K562 (cell line): ENCODE data around the gene PCSK6. TPM values are rescaled to one million over a fixed set of nuclear protein-coding genes. Genes with fewer than 3 reads are reported as not detected.

Experiments used
- BRF2 ChIP-seq: IDR thresholded peaks from 3 replicates; pipeline ENCODE4 v1.6.1; 2011; ENCODE audit warnings: borderline replicate concordance, mild to moderate bottlenecking; ENCODE audit not compliant: insufficient read length, insufficient read depth
- CLOCK ChIP-seq: fragments of 250-450 bp; sonication (Bioruptor Pico); IDR thresholded peaks from 2 replicates; pipeline ENCODE4 v1.4.0; 2020; ENCODE audit warnings: mild to moderate bottlenecking, moderate library complexity, borderline replicate concordance
- E2F4 ChIP-seq: sonication (generic); formaldehyde crosslinking; IDR thresholded peaks from 2 replicates; pipeline ENCODE4 v1.8.0; 2022; ENCODE audit warnings: mild to moderate bottlenecking, low read depth, missing genetic modification reagents
- KDM5B ChIP-seq: fragments of 200-600 bp; sonication (generic); IDR thresholded peaks from 2 replicates; pipeline ENCODE4 v1.6.1; 2012; ENCODE audit warnings: low read depth, mild to moderate bottlenecking, moderate library complexity, low read length, control low read depth, inconsistent platforms; ENCODE audit not compliant: insufficient replicate concordance
- RBM15 ChIP-seq: fragments of 200-400 bp; formaldehyde crosslinking; IDR thresholded peaks from 2 replicates; pipeline ENCODE4 v1.6.1; 2018; ENCODE audit warnings: mild to moderate bottlenecking, low read length, moderate library complexity; ENCODE audit not compliant: insufficient read depth
- TEAD4 ChIP-seq, 2 experiments: sonication (generic) in 1 of 2; formaldehyde crosslinking in 1 of 2; IDR thresholded peaks; 2 replicates each; pipeline versions ENCODE4 v1.6.1 to v1.8.0; 2012 to 2022; ENCODE audit warnings: borderline replicate concordance in 1 of 2, inconsistent platforms in 1 of 2, low read length in 1 of 2, mild to moderate bottlenecking in 1 of 2, missing genetic modification reagents in 1 of 2
- TSC22D4 ChIP-seq: fragments of 450-650 bp; IDR thresholded peaks from 2 replicates; pipeline ENCODE4 v1.6.1; 2016; ENCODE audit warnings: missing genetic modification characterization, missing biosample characterization, control low read depth
- polyA plus RNA-seq, 8 experiments: library from polyadenylated mRNA; depleted of rRNA in 4 of 8; stranded (reverse) in 5 of 8; unstranded in 3 of 8; fragments of >200 nt; fragmentation: Nextera tagmentation in 2 of 8; fragmentation: Illumina TruSeq in 1 of 8; extraction: Ambion mirVana in 2 of 8; extraction: Trizol in 1 of 8; gene quantifications; 2 replicates each; pipeline versions ENCODE4 v1.2.1 to v1.2.3, GENCODE V29; 2011 to 2014; ENCODE audit warnings: inconsistent platforms in 1 of 8, missing spikeins in 1 of 8
- total RNA-seq, 7 experiments: library from RNA; depleted of rRNA in 6 of 7; stranded (reverse); fragments of >200 nt in 6 of 7; fragmentation: Illumina TruSeq in 2 of 7; extraction: Trizol in 2 of 7; gene quantifications; 2 replicates each; pipeline versions ENCODE4 v1.2.1 to v1.2.3, GENCODE V29; 2011 to 2021; ENCODE audit warnings: low replicate concordance in 1 of 7

The PCSK6 gene
- total and polyA plus RNA-seq, 9 of the 15 experiments (the other 6 are each of a cell fraction or from before 2014, with no cell fraction given) = 2.2 to 32.6 (median 14.5) TPM

GRCh38 chr15:101368861-101369642, 120.5 kb downstream of the PCSK6 start (continued):
- TF ChIP-seq CLOCK (CRISPR knock-in tag) = no peak
- no peak for TF ChIP-seq TSC22D4 (tag)
- no peak for TF ChIP-seq KDM5B
- TF ChIP-seq BRF2 = no peak
- TF ChIP-seq RBM15 = no peak
- no peak for TF ChIP-seq E2F4 (CRISPR knock-in tag)
- TF ChIP-seq TEAD4 (IDR thresholded peaks at IDR 0.05; ENCODE audit: low read length) = no peak
- TF ChIP-seq TEAD4 (CRISPR knock-in tag; IDR thresholded peaks at IDR 0.05; ENCODE audit: borderline replicate concordance) = no peak
